ENCODE results near the gene FAM168B. TPM values are rescaled to one million over a fixed set of nuclear protein-coding genes. Genes with fewer than 3 reads are reported as not detected.
"Not testable (repeated sequence)": the region's sequence is repeated elsewhere in the genome, so short reads cannot be mapped to it uniquely, and the experiment has no call there.

Gene FAM168B
- total RNA-seq, 4 donors from 2014 or later = 54.5 to 95.8 (median 81.5) TPM

DNA sequence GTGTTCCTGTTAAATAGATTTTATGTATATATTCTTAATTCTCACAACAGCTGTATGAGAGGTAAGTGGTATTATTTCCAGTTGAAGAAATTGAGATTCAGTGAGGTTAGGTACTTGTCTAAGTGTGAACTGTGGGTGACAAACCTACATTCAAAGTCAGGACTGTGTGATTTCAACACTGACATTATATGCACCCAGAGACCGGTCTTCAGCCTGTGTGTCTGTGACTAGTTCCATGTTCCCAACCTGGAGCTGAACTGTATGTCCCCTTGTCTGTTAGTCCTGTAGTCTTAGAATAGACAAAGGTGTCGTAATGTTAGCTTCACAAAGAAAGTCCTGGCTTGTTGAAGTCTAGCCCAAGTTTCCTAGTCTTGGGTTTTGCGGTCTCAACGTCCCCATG, 29.2 kb upstream of the FAM168B start:
- Histone ChIP-seq H3K27me3 (no peaks in the 10 kb centered on the region), H3K9me3 (no peaks in the 10 kb centered on the region), H3K27ac (no peak overlapping the region), H3K36me3 (peaks cover 0 to 57% (median 0%) of the 10 kb centered on the region in 3 donors), H3K4me3 (no peak overlapping the region), H3K4me1 (no peaks in the 10 kb centered on the region)
- DNase-seq = no peak
- TF ChIP-seq, protein P1, sequence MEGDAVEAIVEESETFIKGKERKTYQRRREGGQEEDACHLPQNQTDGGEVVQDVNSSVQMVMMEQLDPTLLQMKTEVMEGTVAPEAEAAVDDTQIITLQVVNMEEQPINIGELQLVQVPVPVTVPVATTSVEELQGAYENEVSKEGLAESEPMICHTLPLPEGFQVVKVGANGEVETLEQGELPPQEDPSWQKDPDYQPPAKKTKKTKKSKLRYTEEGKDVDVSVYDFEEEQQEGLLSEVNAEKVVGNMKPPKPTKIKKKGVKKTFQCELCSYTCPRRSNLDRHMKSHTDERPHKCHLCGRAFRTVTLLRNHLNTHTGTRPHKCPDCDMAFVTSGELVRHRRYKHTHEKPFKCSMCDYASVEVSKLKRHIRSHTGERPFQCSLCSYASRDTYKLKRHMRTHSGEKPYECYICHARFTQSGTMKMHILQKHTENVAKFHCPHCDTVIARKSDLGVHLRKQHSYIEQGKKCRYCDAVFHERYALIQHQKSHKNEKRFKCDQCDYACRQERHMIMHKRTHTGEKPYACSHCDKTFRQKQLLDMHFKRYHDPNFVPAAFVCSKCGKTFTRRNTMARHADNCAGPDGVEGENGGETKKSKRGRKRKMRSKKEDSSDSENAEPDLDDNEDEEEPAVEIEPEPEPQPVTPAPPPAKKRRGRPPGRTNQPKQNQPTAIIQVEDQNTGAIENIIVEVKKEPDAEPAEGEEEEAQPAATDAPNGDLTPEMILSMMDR (IDR thresholded peaks at IDR 0.05) = no peak
- TF ChIP-seq POLR2A (IDR thresholded peaks at IDR 0.05) = no peak

DNA sequence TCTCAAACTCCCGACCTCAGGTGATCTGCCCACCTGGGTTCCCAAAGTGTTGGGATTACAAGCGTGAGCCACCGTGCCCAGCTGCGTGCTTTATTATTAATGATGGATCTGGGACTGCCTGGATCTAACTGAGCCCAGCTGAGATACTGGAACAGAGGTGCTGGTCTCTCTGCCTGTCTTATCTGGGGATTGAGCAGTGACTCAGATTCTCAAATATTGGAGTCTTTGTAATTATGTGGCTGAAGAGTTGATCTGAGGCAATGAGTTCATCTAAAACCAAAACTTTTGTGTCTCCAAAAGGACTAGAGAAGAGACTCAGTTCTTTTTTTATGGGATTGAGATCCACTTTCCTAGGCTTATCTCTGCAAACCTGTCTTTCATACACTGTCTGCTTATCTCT, 28.2 kb upstream of the FAM168B start:
- H3K36me3 ChIP-seq = peaks cover 0 to 47% (median 0%) of the 10 kb centered on the region in 3 donors
- no peaks in the 10 kb centered on the region for H3K4me1 ChIP-seq
- H3K27ac ChIP-seq = no peak overlapping the region
- H3K27me3 ChIP-seq = no peaks in the 10 kb centered on the region
- H3K9me3 ChIP-seq = no peaks in the 10 kb centered on the region
- H3K4me3 ChIP-seq = no peak overlapping the region
- TF ChIP-seq, protein P1 (IDR thresholded peaks at IDR 0.05) = no peak
- TF ChIP-seq POLR2A (IDR thresholded peaks at IDR 0.05) = no peak
- peak in 1 of 3 donors; percentile 26 for DNase-seq

GRCh38 chr2:131120815-131121317, 27.6 kb upstream of the FAM168B start:
- H3K27me3 ChIP-seq = no peaks in the 10 kb centered on the region
- no peak for DNase-seq
- no peak overlapping the region for H3K4me3 ChIP-seq
- no peaks in the 10 kb centered on the region for H3K4me1 ChIP-seq
- no peaks in the 10 kb centered on the region for H3K9me3 ChIP-seq
- TF ChIP-seq POLR2A (IDR thresholded peaks at IDR 0.05) = no peak
- TF ChIP-seq, protein P1 (IDR thresholded peaks at IDR 0.05) = no peak
- no peak overlapping the region for H3K27ac ChIP-seq
- H3K36me3 ChIP-seq = peaks cover 0 to 41% (median 0%) of the 10 kb centered on the region in 3 donors

GRCh38 chr2:131115752-131116151, 22.5 kb upstream of the FAM168B start:
- no peak for DNase-seq
- H3K4me1 ChIP-seq = peaks cover 0 to 8% (median 0%) of the 10 kb centered on the region in 4 donors
- peaks cover 0 to under 1% (median 0%) of the 10 kb centered on the region in 3 donors for H3K36me3 ChIP-seq
- no peaks in the 10 kb centered on the region for H3K27me3 ChIP-seq
- H3K4me3 ChIP-seq = no peak overlapping the region
- H3K9me3 ChIP-seq = no peaks in the 10 kb centered on the region
- H3K27ac ChIP-seq = no peak overlapping the region
- no peak for TF ChIP-seq POLR2A (IDR thresholded peaks at IDR 0.05)
- TF ChIP-seq, protein P1 (IDR thresholded peaks at IDR 0.05) = no peak

GRCh38 chr2:131114950-131115349, 21.7 kb upstream of the FAM168B start:
- not testable (repeated sequence) for H3K9me3 ChIP-seq, H3K4me3 ChIP-seq, H3K27ac ChIP-seq, H3K27me3 ChIP-seq, H3K4me1 ChIP-seq, DNase-seq, H3K36me3 ChIP-seq

- H3K9me3 ChIP-seq = no peaks in the 10 kb centered on the region
- TF ChIP-seq, protein P1 (IDR thresholded peaks at IDR 0.05) = no peak
- no peak for TF ChIP-seq POLR2A (IDR thresholded peaks at IDR 0.05)
- no peak for DNase-seq
- no peaks in the 10 kb centered on the region for H3K27me3 ChIP-seq
- H3K36me3 ChIP-seq = no peaks in the 10 kb centered on the region
- peaks cover 0 to 8% (median 0%) of the 10 kb centered on the region in 4 donors for H3K4me1 ChIP-seq
- no peak overlapping the region for H3K4me3 ChIP-seq
- H3K27ac ChIP-seq = no peak overlapping the region
Observed at GRCh38 chr2:131113566-131114227, 20.4 kb upstream of the FAM168B start.
